SJCRH30 (cell line): ENCODE results near the gene EIF4B. TPM values are rescaled to one million over a fixed set of nuclear protein-coding genes. Genes with fewer than 3 reads are reported as not detected.

Experiments used
- total RNA-seq: library from RNA; depleted of rRNA; stranded (reverse); fragments of >200 nt; shearing (Covaris generic); gene quantifications from 2 replicates; pipeline ENCODE4 v1.2.3, GENCODE V29; 2014; rRNA removed

Gene EIF4B
- total RNA-seq, 1 experiment from 2014 or later = 541 TPM

Other genes with a start within 250 kb of the EIF4B start
- gene KRT76, start 229.1 kb upstream of the EIF4B start, total RNA-seq = not detected in 2 replicates
- gene KRT3, start 210.3 kb upstream of the EIF4B start, total RNA-seq = not detected in 2 replicates
- not detected in 2 replicates for gene KRT4, start 192.3 kb upstream of the EIF4B start, total RNA-seq
- gene KRT79, start 172.1 kb upstream of the EIF4B start, total RNA-seq = not detected in 2 replicates
- not detected in 2 replicates for gene KRT78, start 157.5 kb upstream of the EIF4B start, total RNA-seq
- 1.7 and 2.4 TPM in 2 replicates for gene KRT8, start 101.4 kb upstream of the EIF4B start, total RNA-seq
- 7.4 and 9.6 TPM in 2 replicates for gene KRT18, start 57.3 kb upstream of the EIF4B start, total RNA-seq
- gene TNS2, start 43.6 kb downstream of the EIF4B start, total RNA-seq = 13.3 and 16.1 TPM in 2 replicates
- gene SPRYD3, start 72.9 kb downstream of the EIF4B start, total RNA-seq = 8.9 and 10.4 TPM in 2 replicates
- 11.5 and 13.0 TPM in 2 replicates for gene IGFBP6, start 91.2 kb downstream of the EIF4B start, total RNA-seq
- not detected in 2 replicates for gene SOAT2, start 97.0 kb downstream of the EIF4B start, total RNA-seq
- 17.4 and 17.8 TPM in 2 replicates for gene ZNF740, start 174.3 kb downstream of the EIF4B start, total RNA-seq
- 1.7 and 3.3 TPM in 2 replicates for gene CSAD, start 174.5 kb downstream of the EIF4B start, total RNA-seq
- gene ITGB7, start 200.8 kb downstream of the EIF4B start, total RNA-seq = not detected in 2 replicates
- gene RARG, start 225.8 kb downstream of the EIF4B start, total RNA-seq = 5.0 and 5.5 TPM in 2 replicates